GM19239 (cell line): Measurements from ENCODE around the gene PAOX.
"Not testable (repeated sequence)": the region's sequence is repeated elsewhere in the genome, so short reads cannot be mapped to it uniquely, and the experiment has no call there.

Experiments used
- DNase-seq: peaks from one replicate; pipeline ENCODE4 v3.0.0; 2011; ENCODE audit warnings: low spot score; ENCODE audit not compliant: insufficient read length
- FAIRE-seq: peaks from 2 replicates; lab custom pipeline; 2011; peaks lifted over from hg19 to GRCh38; lab: Jason Lieb, UNC

PAOX gene

GRCh38 chr10:133379801-133380666, 972 bp downstream of the PAOX start:
- FAIRE-seq = no peak
- DNase-seq = no peak

DNA sequence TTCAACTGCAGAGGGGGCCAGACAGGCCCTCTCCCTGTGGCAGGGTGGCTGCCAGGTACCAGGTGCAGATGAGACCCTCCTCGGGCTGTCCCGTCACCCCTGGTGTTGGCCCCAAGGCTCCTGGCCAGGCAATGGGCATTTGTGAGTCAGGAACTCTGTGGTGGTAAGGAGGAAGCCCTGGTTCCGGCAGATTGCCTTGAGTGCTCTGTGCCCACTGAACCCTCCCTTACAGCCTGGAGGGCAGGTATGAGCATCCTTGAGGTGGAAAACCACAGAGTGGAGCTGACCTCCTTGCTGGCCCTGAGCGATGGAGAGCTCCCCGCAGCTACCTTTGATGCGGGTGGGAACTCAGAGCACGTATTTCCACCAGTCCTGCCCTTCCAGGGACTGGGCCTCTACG, 2.0 kb downstream of the PAOX start:
- DNase-seq = no peak
- no peak for FAIRE-seq

- DNase-seq = no peak
- no peak for FAIRE-seq
These were observed 4.5 kb downstream of the PAOX start for GRCh38 chr10:133383551-133383950.

DNA sequence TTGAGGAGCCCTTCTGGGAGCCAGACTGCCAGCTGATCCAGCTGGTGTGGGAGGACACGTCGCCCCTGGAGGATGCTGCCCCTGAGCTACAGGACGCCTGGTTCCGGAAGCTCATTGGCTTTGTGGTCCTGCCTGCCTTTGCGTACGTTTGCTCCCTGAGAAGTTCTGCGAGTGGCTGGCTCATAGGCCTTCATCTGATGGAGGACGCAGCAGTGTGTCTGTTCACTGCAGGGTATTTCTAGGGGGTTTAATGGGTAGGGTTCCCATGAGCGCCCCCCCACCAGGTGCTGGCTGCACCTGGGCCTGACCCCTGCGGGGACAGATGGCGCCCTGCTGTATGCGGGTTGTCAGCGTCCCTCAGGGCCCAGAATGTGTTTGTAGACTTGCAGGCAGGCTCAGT, 5.0 kb downstream of the PAOX start:
- no peak for DNase-seq
- no peak for FAIRE-seq

DNA sequence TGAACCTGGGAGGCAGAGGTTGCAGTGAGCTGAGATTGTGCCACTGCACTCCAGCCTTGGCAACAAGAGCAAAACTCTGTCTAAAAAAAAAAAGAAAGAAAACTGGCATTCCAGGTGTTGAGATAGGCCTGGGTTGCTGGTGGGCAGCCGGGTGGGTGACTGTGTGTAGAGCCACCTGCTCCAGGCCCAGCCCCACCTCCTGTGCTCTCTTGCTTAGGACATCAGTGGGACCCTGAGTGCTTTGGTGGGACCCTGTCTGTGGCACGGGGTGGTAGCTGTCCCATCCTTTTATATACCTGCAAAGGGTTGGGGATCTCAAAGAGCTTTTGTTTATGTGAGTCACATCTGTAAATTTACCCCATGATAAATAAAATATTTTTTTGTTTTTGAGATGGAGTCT, 6.2 kb downstream of the PAOX start:
- no peak for DNase-seq

DNA sequence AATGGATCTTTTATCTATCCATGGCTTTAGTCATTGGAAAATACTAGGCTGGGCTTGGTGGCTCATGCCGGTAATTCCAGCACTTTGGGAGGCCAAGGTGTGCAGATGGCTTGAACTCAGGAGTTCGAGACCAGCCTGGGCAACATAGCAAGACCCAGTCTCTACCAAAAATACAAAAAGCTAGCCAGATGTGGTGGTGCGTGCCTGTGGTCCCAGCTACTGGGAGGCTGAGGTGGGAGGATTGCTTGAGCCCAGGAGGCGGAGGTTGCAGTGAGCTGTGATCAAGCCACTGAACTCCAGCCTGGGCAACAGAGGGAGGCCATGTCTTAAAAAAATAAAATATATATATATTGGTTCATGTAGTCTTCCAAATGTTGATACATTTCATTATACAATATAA, 7.9 kb downstream of the PAOX start:
- not testable (repeated sequence) for DNase-seq, FAIRE-seq

More for the DNA sequence above, 6.2 kb downstream of the PAOX start:
- FAIRE-seq = no peak

DNA sequence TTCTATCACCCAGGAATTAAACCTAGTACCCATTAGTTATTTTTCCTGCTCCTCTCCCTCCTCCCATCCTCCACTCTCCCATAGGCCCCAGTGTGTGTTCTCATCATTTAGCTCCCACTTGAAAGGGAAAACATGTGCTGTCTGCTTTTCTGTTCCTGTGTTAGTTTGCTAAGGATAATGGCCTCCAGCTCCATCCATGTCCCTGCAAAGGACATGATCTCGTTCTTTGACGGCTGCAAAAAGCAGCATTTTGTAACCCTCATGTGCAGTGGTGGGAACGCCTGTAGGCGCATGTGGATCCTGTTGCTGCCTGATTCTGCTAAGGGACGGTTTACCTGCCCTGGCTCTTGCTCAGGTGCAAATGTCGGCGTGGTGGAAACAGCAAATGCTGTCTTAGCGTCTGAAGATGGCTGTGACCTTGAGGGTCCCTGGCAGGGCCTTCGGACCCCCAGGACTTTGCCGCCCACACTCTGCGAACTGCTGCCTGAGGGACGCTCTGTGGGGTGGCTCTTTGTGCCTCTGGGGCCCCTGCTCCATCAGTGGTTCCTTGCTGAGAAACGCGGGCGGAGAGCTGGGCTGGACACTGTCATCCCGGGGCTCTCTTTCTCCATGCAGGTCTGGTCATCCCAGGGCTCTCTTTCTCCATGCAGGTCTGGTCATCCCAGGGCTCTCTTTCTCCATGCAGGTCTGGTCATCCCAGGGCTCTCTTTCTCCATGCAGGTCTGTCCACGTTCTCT, 9.3 kb downstream of the PAOX start:
- peak; percentile 64 for FAIRE-seq

GRCh38 chr10:133388973-133389818, 10.1 kb downstream of the PAOX start:
- peak; percentile 77 for DNase-seq
- FAIRE-seq = peak; percentile 99

More for the DNA sequence above, 9.3 kb downstream of the PAOX start:
- no peak for DNase-seq

GRCh38 chr10:133390597-133391248, 11.7 kb downstream of the PAOX start:
- no peak for FAIRE-seq

DNA sequence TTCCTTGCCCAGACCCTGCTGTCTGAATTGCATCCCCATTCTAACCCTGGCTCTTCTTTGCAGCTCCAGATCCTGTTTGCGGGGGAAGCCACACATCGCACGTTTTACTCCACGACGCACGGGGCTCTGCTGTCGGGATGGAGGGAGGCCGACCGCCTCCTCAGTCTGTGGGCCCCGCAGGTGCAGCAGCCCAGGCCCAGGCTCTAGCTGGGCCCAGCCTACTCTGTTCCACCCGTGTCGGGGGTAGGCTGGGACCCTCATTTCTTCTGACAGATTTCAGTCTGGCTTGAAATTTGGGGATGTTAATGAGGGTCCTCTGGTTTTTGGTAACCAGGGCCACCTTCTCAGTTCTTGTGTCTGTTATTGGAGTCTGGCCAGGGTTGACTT, 12.2 kb downstream of the PAOX start:
- DNase-seq = no peak
- peak; percentile 71 for FAIRE-seq

More at GRCh38 chr10:133390597-133391248, 11.7 kb downstream of the PAOX start:
- no peak for DNase-seq

- FAIRE-seq = no peak
These were observed 12.9 kb downstream of the PAOX start for GRCh38 chr10:133391761-133392518.

GRCh38 chr10:133393401-133394063, 14.5 kb downstream of the PAOX start:
- DNase-seq (no peak), FAIRE-seq (no peak)

More at GRCh38 chr10:133391761-133392518, 12.9 kb downstream of the PAOX start:
- DNase-seq = no peak

GRCh38 chr10:133394064-133394663, 15.1 kb downstream of the PAOX start, which contains the start of gene MTG1:
Gene MTG1, plus strand, starts transcription at chr10:133394157. Its CDS starts 64 bp downstream, at chr10:133394221.
- FAIRE-seq = peak; percentile 92
- DNase-seq = peak; percentile 76

DNA sequence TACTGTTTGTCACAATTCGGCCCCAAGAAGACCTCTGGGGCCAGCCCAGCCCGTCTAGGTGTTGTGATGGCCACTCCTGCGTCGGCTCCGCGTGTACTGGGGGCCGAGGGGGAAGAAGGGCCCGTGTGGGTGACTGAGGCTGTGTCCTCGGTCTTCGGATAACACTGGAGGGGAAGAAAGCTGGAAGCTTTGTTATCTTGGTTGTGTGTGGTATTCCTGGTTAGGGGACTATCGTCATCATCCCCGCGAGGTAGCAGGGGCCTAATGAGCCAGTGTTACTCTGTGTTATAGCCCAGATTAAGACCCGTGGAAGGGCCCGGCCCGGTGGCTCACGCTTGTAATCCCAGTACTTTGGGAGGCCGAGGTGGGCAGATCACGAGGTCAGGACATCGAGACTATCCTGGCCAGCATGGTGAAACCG, 15.7 kb downstream of the PAOX start:
- DNase-seq (no peak), FAIRE-seq (no peak)

DNA sequence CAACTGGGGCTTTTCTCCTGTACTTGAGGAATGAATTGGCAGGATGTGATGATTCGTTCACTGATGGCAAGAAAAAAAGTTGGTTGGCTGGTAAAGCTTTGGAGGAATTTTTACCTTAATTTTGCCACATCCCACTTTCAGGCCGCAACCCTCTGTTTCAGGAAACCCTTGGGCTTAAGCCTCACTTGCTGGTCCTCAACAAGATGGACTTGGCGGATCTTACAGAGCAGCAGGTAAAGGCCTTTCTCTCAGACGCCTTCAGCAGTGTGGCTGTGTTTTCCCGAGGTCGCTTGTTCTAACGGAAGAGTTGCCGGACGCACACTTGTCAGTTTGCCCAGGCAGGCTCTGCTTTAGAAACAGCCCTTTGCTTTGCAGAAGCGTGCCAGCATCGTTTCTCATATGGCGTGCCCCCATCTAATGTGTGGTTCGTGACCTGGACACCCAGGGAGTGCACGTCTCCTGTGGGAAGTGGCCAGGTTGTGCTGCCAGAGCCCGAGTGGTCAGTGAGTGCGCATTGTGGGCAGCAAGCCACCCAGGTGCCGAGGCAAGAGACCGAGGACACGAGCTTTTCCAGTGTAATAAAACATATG, 17.1 kb downstream of the PAOX start:
- no peak for FAIRE-seq

GRCh38 chr10:133397938-133398337, 18.9 kb downstream of the PAOX start:
- no peak for DNase-seq
- FAIRE-seq = no peak

More for the DNA sequence above, 17.1 kb downstream of the PAOX start:
- no peak for DNase-seq

- FAIRE-seq (no peak), DNase-seq (no peak)
These were observed 20.1 kb downstream of the PAOX start for GRCh38 chr10:133399123-133399601.
